Activated gamma-delta T cell (primary cell): ENCODE results near the gene CSF1.

ENCODE experiments used
- DNase-seq: peaks from one replicate; lab custom pipeline; 2025; lab: John Stamatoyannopoulos, UW

The CSF1 gene

GRCh38 chr1:109978761-109979488 is 68.3 kb downstream of the CSF1 start:
- no peak for DNase-seq

GRCh38 chr1:109979489-109980091 is 68.9 kb downstream of the CSF1 start:
- DNase-seq = no peak
